ENCODE measurements around the gene BEND7. TPM values are rescaled to one million over a fixed set of nuclear protein-coding genes. Genes with fewer than 3 reads are reported as not detected.

The BEND7 gene
- total and polyA plus RNA-seq, 2 of the 8 experiments (the other 6 are each of a cell fraction or from before 2014, with no cell fraction given) = 1.9 to 8.2 TPM

DNA sequence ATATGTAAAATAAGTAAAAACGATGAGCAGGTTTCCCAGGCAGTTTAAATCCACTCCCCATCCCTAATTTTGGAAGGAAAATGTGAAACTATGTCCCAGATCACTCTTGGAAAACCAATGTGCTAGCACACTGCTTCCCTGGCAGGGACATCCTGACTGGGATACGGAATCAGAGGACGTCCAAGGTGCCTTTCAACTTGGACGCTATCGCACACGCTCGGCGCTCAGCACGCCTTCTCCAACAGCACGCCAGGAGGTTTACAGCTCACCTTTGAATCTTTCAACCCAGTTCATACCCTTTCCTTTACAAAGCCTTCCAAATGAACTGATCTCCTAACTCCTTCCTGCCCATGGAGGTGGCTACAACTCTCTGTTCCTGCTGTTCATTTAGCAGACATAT lies 47.1 kb downstream of the BEND7 start:
- no peaks in the 10 kb centered on the region for H3K79me2 ChIP-seq (ENCODE audit: control insufficient read depth in 1 of 2, insufficient read depth in 2 of 2, low read length in 2 of 2)
- H3K9ac ChIP-seq (replicated peaks in 1 of 4; ENCODE audit: extremely low read depth in 1 of 4, low read depth in 3 of 4, low read length in 3 of 4) = no peak overlapping the region
- no peak overlapping the region for H3K27ac ChIP-seq (ENCODE audit: low read depth, low read length)
- H3K4me3 ChIP-seq (ENCODE audit: extremely low read depth in 1 of 4, insufficient read depth in 2 of 4, low read depth in 3 of 4, low read length in 4 of 4) = no peak overlapping the region
- no peak overlapping the region for H2BK5ac ChIP-seq (ENCODE audit: low read depth, low read length)
- no peak overlapping the region for H4K5ac ChIP-seq (ENCODE audit: insufficient read length, low read depth, low read length)
- no peak for DNase-seq (ENCODE audit: low read depth in 1 of 2, low spot score in 2 of 2)
- no peak overlapping the region for H3K18ac ChIP-seq (ENCODE audit: extremely low read depth, low read length)
- H3K23me2 ChIP-seq (ENCODE audit: low read depth, low read length) = no peaks in the 10 kb centered on the region
- no peak for FAIRE-seq
- H3K4ac ChIP-seq (replicated peaks; ENCODE audit: insufficient read length, low read depth, low read length) = no peak overlapping the region
- H2BK20ac ChIP-seq (ENCODE audit: low read length) = no peak overlapping the region
- no peaks in the 10 kb centered on the region for H4K20me1 ChIP-seq (replicated peaks in 1 of 2; ENCODE audit: control insufficient read depth in 1 of 2, insufficient read depth in 2 of 2, low read length in 2 of 2)
- no peak overlapping the region for H2BK120ac ChIP-seq (replicated peaks; ENCODE audit: low read depth, low read length)
- no peak overlapping the region for H4K91ac ChIP-seq (replicated peaks; ENCODE audit: insufficient read length, low read length)
- H2BK12ac ChIP-seq (ENCODE audit: low read depth, low read length) = no peak overlapping the region
- H3K23ac ChIP-seq (ENCODE audit: insufficient read length) = no peak overlapping the region
- no peak overlapping the region for H3K56ac ChIP-seq (replicated peaks; ENCODE audit: insufficient read length, low read depth, low read length)
- H3K36me3 ChIP-seq (ENCODE audit: control insufficient read depth in 2 of 4, insufficient read depth in 4 of 4, low read length in 3 of 4) = no peaks in the 10 kb centered on the region
- no peak overlapping the region for H3K14ac ChIP-seq (ENCODE audit: insufficient read length)
- no peaks in the 10 kb centered on the region for H3K79me1 ChIP-seq (ENCODE audit: low read depth, low read length)
- no peak overlapping the region for H3K4me2 ChIP-seq (ENCODE audit: insufficient read depth in 1 of 2, low read depth in 2 of 2, low read length in 2 of 2)
- peaks cover 0 to 1% (median 0%) of the 10 kb centered on the region in 4 experiments; a peak in 1 of 7 replicates for H3K27me3 ChIP-seq (replicated peaks in 1 of 4; ENCODE audit: control insufficient read depth in 3 of 4, extremely low read depth in 1 of 4, insufficient read depth in 3 of 4, low read length in 3 of 4)
- no peak overlapping the region for H2AK5ac ChIP-seq (ENCODE audit: low read depth, low read length)
- no peak overlapping the region for H2BK15ac ChIP-seq (ENCODE audit: low read length)
- 82% methylated on average over 10 of the region's 10 CpGs; no CpG with 5 or more reads in 1 of the 2 experiments for WGBS, 2 experiments (ENCODE audit: extremely low coverage in 1 of 2, insufficient coverage in 1 of 2, insufficient read length in 1 of 2, insufficient replicate concordance in 2 of 2, low coverage in 1 of 2, low lambda C conversion rate in 2 of 2, missing lambda C conversion rate in 1 of 2)
- H3K9me3 ChIP-seq (ENCODE audit: insufficient read depth in 2 of 2, low read depth in 1 of 2, low read length in 1 of 2) = no peaks in the 10 kb centered on the region
- CTCF ChIA-PET (ENCODE audit: partially characterized antibody) = interaction anchor here (0.7 to 6.9 kb wide), 6 partner anchors 9 to 458 kb away, joined by 3 to 37 read pairs (median 6); no protein-coding TSS in a partner anchor
- POLR2A ChIA-PET (ENCODE audit: partially characterized antibody) = no interaction called here
- no peak overlapping the region for H4K8ac ChIP-seq (ENCODE audit: extremely low read depth, insufficient read depth, low read length)
- no peak overlapping the region for H2AFZ ChIP-seq (ENCODE audit: low read length)
- no peaks in the 10 kb centered on the region for H3K4me1 ChIP-seq (replicated peaks in 1 of 4; ENCODE audit: control insufficient read depth in 3 of 4, insufficient read depth in 4 of 4, low read length in 3 of 4)
